Smooth muscle cell (in vitro differentiated cells): Measurements from ENCODE around the gene ATP5F1E. TPM values are rescaled to one million over a fixed set of nuclear protein-coding genes. Genes with fewer than 3 reads are reported as not detected.
A peak's percentile ranks its signal among the peaks of the same experiment; 100 is the strongest.

Source experiments
- DNase-seq: peaks from one replicate; lab custom pipeline; 2025; ENCODE audit not compliant: unreplicated experiment; lab: John Stamatoyannopoulos, UW
- H2AFZ ChIP-seq: fragments of 200-600 bp; sonication (generic); 2 replicates; pipeline ENCODE4 v1.6.0; 2016; ENCODE audit warnings: antibody characterized with exemption, low read depth, mild to moderate bottlenecking
- H3F3A ChIP-seq: fragments of 200-600 bp; sonication (generic); 2 replicates; pipeline ENCODE4 v1.6.0; 2017; ENCODE audit warnings: antibody characterized with exemption, low read depth
- H3K27ac ChIP-seq: fragments of 200-600 bp; sonication (generic); 2 replicates; pipeline ENCODE4 v1.5.1; 2016; ENCODE audit warnings: low read depth, mild to moderate bottlenecking
- H3K27me3 ChIP-seq: fragments of 200-600 bp; sonication (generic); 2 replicates; pipeline ENCODE4 v1.6.1; 2016; ENCODE audit warnings: low read depth, mild to moderate bottlenecking
- H3K36me3 ChIP-seq: fragments of 200-600 bp; sonication (generic); 2 replicates; pipeline ENCODE4 v1.5.1; 2016; ENCODE audit warnings: low read depth
- H3K4me1 ChIP-seq: fragments of 200-600 bp; sonication (generic); 2 replicates; pipeline ENCODE4 v1.5.1; 2016; ENCODE audit warnings: low read depth
- H3K4me2 ChIP-seq: fragments of 200-600 bp; sonication (generic); 2 replicates; pipeline ENCODE4 v1.6.0; 2016; ENCODE audit warnings: mild to moderate bottlenecking
- H3K4me3 ChIP-seq: fragments of 200-600 bp; sonication (generic); 2 replicates; pipeline ENCODE4 v1.5.1; 2016; ENCODE audit warnings: mild to moderate bottlenecking
- H3K79me2 ChIP-seq: fragments of 200-600 bp; sonication (generic); 2 replicates; pipeline ENCODE4 v1.6.0; 2016; ENCODE audit warnings: low read depth, mild to moderate bottlenecking
- H3K9ac ChIP-seq: fragments of 200-600 bp; sonication (generic); 2 replicates; pipeline ENCODE4 v1.6.0; 2016; ENCODE audit warnings: low read depth
- H3K9me3 ChIP-seq: fragments of 200-600 bp; sonication (generic); replicated peaks from 2 replicates; pipeline ENCODE4 v1.5.1; 2016; ENCODE audit warnings: low read depth
- H4K20me1 ChIP-seq: fragments of 200-600 bp; sonication (generic); 2 replicates; pipeline ENCODE4 v1.6.0; 2016; ENCODE audit warnings: low read depth
- CTCF ChIP-seq: fragments of 200-600 bp; sonication (generic); IDR thresholded peaks from 2 replicates; pipeline ENCODE4 v1.5.1; 2017; ENCODE audit warnings: borderline replicate concordance, mild to moderate bottlenecking, antibody characterized with exemption; ENCODE audit not compliant: insufficient read depth, poor library complexity, severe bottlenecking
- WGBS: methylation state at CpG from one replicate; pipeline ENCODE4 v1.1.7; 2016; ENCODE audit warnings: low lambda C conversion rate; 5-methylcytosine and 5-hydroxymethylcytosine counted together
- polyA plus RNA-seq: library from polyadenylated mRNA; unstranded; fragments of >200 nt; fragmentation: Nextera tagmentation; extraction: Ambion mirVana; gene quantifications from 2 replicates; pipeline ENCODE4 v1.2.1, GENCODE V29; 2016
- total RNA-seq: library from RNA; depleted of rRNA; stranded (reverse); fragments of >200 nt; gene quantifications from 2 replicates; pipeline ENCODE4 v1.2.3, GENCODE V29; 2014

Gene ATP5F1E
- total and polyA plus RNA-seq, 2 experiments from 2014 or later = 48.6 to 265 TPM

- Histone ChIP-seq H3K27ac (peak overlapping the region; percentile 38), H3K27me3 (no peaks in the 10 kb centered on the region), H3K79me2 (peaks cover 71% of the 10 kb centered on the region), H3K36me3 (peaks cover 3% of the 10 kb centered on the region), H4K20me1 (peaks cover 63% of the 10 kb centered on the region), H3K4me2 (peak overlapping the region; percentile 95), H2AFZ (no peak overlapping the region), H3K9ac (peak overlapping the region; percentile 25), H3K4me1 (peaks cover 30% of the 10 kb centered on the region), H3F3A (peaks cover 9% of the 10 kb centered on the region), H3K9me3 (no peaks in the 10 kb centered on the region), H3K4me3 (peak overlapping the region; percentile 27)
- TF ChIP-seq CTCF = no peak
- DNase-seq = no peak
- 46% methylated on average over 2 of the region's 2 CpGs for WGBS
Observed at GRCh38 chr20:59028812-59029211, 3.3 kb downstream of the ATP5F1E start.

- no peaks in the 10 kb centered on the region for H3K9me3 ChIP-seq
- no peak overlapping the region for H2AFZ ChIP-seq
- 63% methylated on average over 8 of the region's 8 CpGs for WGBS
- TF ChIP-seq CTCF = no peak
- no peak overlapping the region for H3K9ac ChIP-seq
- no peak for DNase-seq
- H3K4me1 ChIP-seq = peaks cover 23% of the 10 kb centered on the region
- H3K27me3 ChIP-seq = no peaks in the 10 kb centered on the region
- peak overlapping the region; percentile 38 for H3K27ac ChIP-seq
- H3K4me3 ChIP-seq = no peak overlapping the region
- peaks cover 72% of the 10 kb centered on the region for H4K20me1 ChIP-seq
- H3F3A ChIP-seq = no peaks in the 10 kb centered on the region
- peaks cover 71% of the 10 kb centered on the region for H3K79me2 ChIP-seq
- H3K36me3 ChIP-seq = peaks cover 3% of the 10 kb centered on the region
- H3K4me2 ChIP-seq = peak overlapping the region; percentile 95
Observed at GRCh38 chr20:59027741-59028320, 4.3 kb downstream of the ATP5F1E start.

- Histone ChIP-seq H3K4me3 (no peak overlapping the region), H4K20me1 (peaks cover 79% of the 10 kb centered on the region), H3K27me3 (no peaks in the 10 kb centered on the region), H3K79me2 (peaks cover 71% of the 10 kb centered on the region), H3F3A (no peaks in the 10 kb centered on the region), H3K4me2 (no peak overlapping the region), H3K36me3 (peaks cover 3% of the 10 kb centered on the region), H2AFZ (no peak overlapping the region), H3K4me1 (peaks cover 22% of the 10 kb centered on the region), H3K9ac (no peak overlapping the region), H3K9me3 (no peaks in the 10 kb centered on the region), H3K27ac (peak overlapping the region; percentile 38)
- TF ChIP-seq CTCF = no peak
- no peak for DNase-seq
- 99% methylated on average over 5 of the region's 5 CpGs for WGBS
Observed at GRCh38 chr20:59026904-59027740, 5.0 kb downstream of the ATP5F1E start.
